Progenitor cell of endocrine pancreas (in vitro differentiated cells): ENCODE data around the gene UBAP1L. TPM values are rescaled to one million over a fixed set of nuclear protein-coding genes. Genes with fewer than 3 reads are reported as not detected.

Source experiments
- DNase-seq: peaks from one replicate; pipeline ENCODE4 v3.0.0; 2021; ENCODE audit warnings: low spot score; ENCODE audit not compliant: unreplicated experiment
- H3K27ac Mint-ChIP-seq: 2 replicates; pipeline ENCODE4 v1.8.0; 2021; ENCODE audit warnings: mild to moderate bottlenecking, moderate library complexity, mixed read lengths
- H3K27me3 Mint-ChIP-seq: 2 replicates; pipeline ENCODE4 v1.8.0; 2021; ENCODE audit warnings: mixed read lengths
- H3K36me3 Mint-ChIP-seq: 2 replicates; pipeline ENCODE4 v1.8.0; 2022; ENCODE audit warnings: mixed read lengths; ENCODE audit not compliant: insufficient read depth
- H3K4me1 Mint-ChIP-seq: 2 replicates; pipeline ENCODE4 v1.8.0; 2021; ENCODE audit warnings: low read depth, mixed read lengths
- H3K4me3 Mint-ChIP-seq: 2 replicates; pipeline ENCODE4 v1.8.0; 2021; ENCODE audit warnings: low read depth, mild to moderate bottlenecking, moderate library complexity, mixed read lengths
- H3K9me3 Mint-ChIP-seq: 2 replicates; pipeline ENCODE4 v1.8.0; 2021; ENCODE audit warnings: low read depth, mixed read lengths
- CTCF ChIP-seq: fragments of 200-600 bp; sonication (generic); IDR thresholded peaks from one replicate; pipeline ENCODE4 v1.5.0; 2021; ENCODE audit warnings: antibody characterized with exemption, mild to moderate bottlenecking; ENCODE audit not compliant: unreplicated experiment
- total RNA-seq: library from RNA; stranded (reverse); gene quantifications from 2 replicates; pipeline ENCODE4 v1.2.1, GENCODE V29; 2021

The UBAP1L gene
- total RNA-seq, 1 donor from 2014 or later: 5.8 TPM

- no peak overlapping the region for H3K4me3 Mint-ChIP-seq
- peaks cover 52% of the 10 kb centered on the region for H3K27me3 Mint-ChIP-seq
- no peak for TF ChIP-seq CTCF
- H3K9me3 Mint-ChIP-seq: no peaks in the 10 kb centered on the region
- DNase-seq: no peak
- H3K27ac Mint-ChIP-seq: no peak overlapping the region
- peaks cover 39% of the 10 kb centered on the region for H3K4me1 Mint-ChIP-seq
- no peaks in the 10 kb centered on the region for H3K36me3 Mint-ChIP-seq
Observed at GRCh38 chr15:65085207-65085753, 29.7 kb downstream of the UBAP1L start.

GRCh38 chr15:65084500-65085206 lies 30.3 kb downstream of the UBAP1L start:
- Mint-ChIP-seq H3K27me3 (peaks cover 52% of the 10 kb centered on the region), H3K4me1 (peaks cover 39% of the 10 kb centered on the region), H3K4me3 (no peak overlapping the region), H3K27ac (no peak overlapping the region), H3K36me3 (no peaks in the 10 kb centered on the region), H3K9me3 (no peaks in the 10 kb centered on the region)
- TF ChIP-seq CTCF: no peak
- no peak for DNase-seq

- H3K4me1 Mint-ChIP-seq: peaks cover 27% of the 10 kb centered on the region
- peaks cover 63% of the 10 kb centered on the region for H3K27me3 Mint-ChIP-seq
- H3K9me3 Mint-ChIP-seq: no peaks in the 10 kb centered on the region
- no peak overlapping the region for H3K27ac Mint-ChIP-seq
- peak; percentile 16 for TF ChIP-seq CTCF
- H3K36me3 Mint-ChIP-seq: no peaks in the 10 kb centered on the region
- DNase-seq: no peak
- H3K4me3 Mint-ChIP-seq: no peak overlapping the region
Observed at GRCh38 chr15:65083262-65083701, 31.7 kb downstream of the UBAP1L start.

- Mint-ChIP-seq H3K27ac (no peak overlapping the region), H3K27me3 (peaks cover 68% of the 10 kb centered on the region), H3K4me1 (peaks cover 25% of the 10 kb centered on the region), H3K9me3 (peaks cover 3% of the 10 kb centered on the region), H3K4me3 (no peak overlapping the region), H3K36me3 (no peaks in the 10 kb centered on the region)
- DNase-seq: no peak
- no peak for TF ChIP-seq CTCF
Observed at GRCh38 chr15:65082303-65082953, 32.6 kb downstream of the UBAP1L start.

GRCh38 chr15:65081758-65082157 lies 33.2 kb downstream of the UBAP1L start:
- peaks cover 3% of the 10 kb centered on the region for H3K9me3 Mint-ChIP-seq
- DNase-seq: no peak
- TF ChIP-seq CTCF: no peak
- no peak overlapping the region for H3K27ac Mint-ChIP-seq
- peaks cover 23% of the 10 kb centered on the region for H3K4me1 Mint-ChIP-seq
- peaks cover 65% of the 10 kb centered on the region for H3K27me3 Mint-ChIP-seq
- no peak overlapping the region for H3K4me3 Mint-ChIP-seq
- no peaks in the 10 kb centered on the region for H3K36me3 Mint-ChIP-seq
